ENCODE results near the gene HEATR5A.

- TF ChIP-seq CTCF (IDR thresholded peaks at IDR 0.05; ENCODE audit: low read length) = no peak
- TF ChIP-seq EZH2 (IDR thresholded peaks at IDR 0.05; ENCODE audit: borderline replicate concordance, low read length) = no peak
These were observed 154.5 kb downstream of the HEATR5A start for GRCh38 chr14:31265701-31266398.
